Measurements from ENCODE around the gene SNX21. TPM values are rescaled to one million over a fixed set of nuclear protein-coding genes. Genes with fewer than 3 reads are reported as not detected.

The SNX21 gene
- total and polyA plus RNA-seq, 2 donors (not counting 3 experiments of a cell fraction or from before 2014, with no cell fraction given) = 11.6 to 11.9 TPM

- no peaks in the 10 kb centered on the region for H3K4me1 ChIP-seq (ENCODE audit: control insufficient read depth, extremely low read depth, insufficient read depth, low read length)
- no peaks in the 10 kb centered on the region for H3K27me3 ChIP-seq (ENCODE audit: control insufficient read depth in 2 of 2, insufficient read depth in 2 of 2, low read length in 2 of 2)
- H3K9me3 ChIP-seq (replicated peaks; ENCODE audit: control insufficient read depth, insufficient read depth, low read length) = no peaks in the 10 kb centered on the region
- intact Hi-C loops (cut with micrococcal nuclease) (no loop called here), dilution Hi-C loops (cut with MboI; ENCODE audit: extremely low pct_ligation_motif_present, low sequenced_read_pairs) (no loop called here)
- H3K36me3 ChIP-seq (ENCODE audit: control insufficient read depth in 2 of 2, extremely low read depth in 1 of 2, insufficient read depth in 2 of 2, low read length in 2 of 2) = peaks cover 0 to 26% of the 10 kb centered on the region in 2 experiments
- FAIRE-seq (no peak), DNase-seq (ENCODE audit: low read depth, low spot score) (no peak)
- no peaks in the 10 kb centered on the region for H3K79me2 ChIP-seq (ENCODE audit: control insufficient read depth, insufficient read depth, low read length)
- CTCF ChIA-PET = no interaction called here
- no peak overlapping the region for H3K4me3 ChIP-seq (replicated peaks in 1 of 3; ENCODE audit: insufficient read depth in 1 of 3, low read depth in 1 of 3, low read length in 3 of 3)
- POLR2A ChIA-PET = no interaction called here
- no peaks in the 10 kb centered on the region for H4K20me1 ChIP-seq (replicated peaks; ENCODE audit: control insufficient read depth, extremely low read depth, insufficient read depth, low read length)
- BruUV-seq (replicated peaks) = no TSS peak
- H3K27ac ChIP-seq (ENCODE audit: insufficient read depth, low read depth, low read length) = no peak overlapping the region
- H3K4me2 ChIP-seq (ENCODE audit: insufficient read depth, low read length) = no peak overlapping the region
- H3K9ac ChIP-seq (replicated peaks; ENCODE audit: extremely low read depth, insufficient read depth, low read length) = no peak overlapping the region
- H3K9me1 ChIP-seq (replicated peaks; ENCODE audit: control insufficient read depth, extremely low read depth, insufficient read depth, low read length) = no peaks in the 10 kb centered on the region
- TF ChIP-seq POLR2A (IDR thresholded peaks at IDR 0.05; ENCODE audit: low read depth, low read length) (no peak), JUN (IDR thresholded peaks at IDR 0.05; ENCODE audit: borderline replicate concordance, insufficient read depth, insufficient read length, low read depth) (no peak), MYC (IDR thresholded peaks at IDR 0.05; ENCODE audit: low read depth, low read length) (no peak), MAX (IDR thresholded peaks at IDR 0.05; ENCODE audit: insufficient read depth, insufficient read length) (no peak)
- TF ChIP-seq, protein P1, sequence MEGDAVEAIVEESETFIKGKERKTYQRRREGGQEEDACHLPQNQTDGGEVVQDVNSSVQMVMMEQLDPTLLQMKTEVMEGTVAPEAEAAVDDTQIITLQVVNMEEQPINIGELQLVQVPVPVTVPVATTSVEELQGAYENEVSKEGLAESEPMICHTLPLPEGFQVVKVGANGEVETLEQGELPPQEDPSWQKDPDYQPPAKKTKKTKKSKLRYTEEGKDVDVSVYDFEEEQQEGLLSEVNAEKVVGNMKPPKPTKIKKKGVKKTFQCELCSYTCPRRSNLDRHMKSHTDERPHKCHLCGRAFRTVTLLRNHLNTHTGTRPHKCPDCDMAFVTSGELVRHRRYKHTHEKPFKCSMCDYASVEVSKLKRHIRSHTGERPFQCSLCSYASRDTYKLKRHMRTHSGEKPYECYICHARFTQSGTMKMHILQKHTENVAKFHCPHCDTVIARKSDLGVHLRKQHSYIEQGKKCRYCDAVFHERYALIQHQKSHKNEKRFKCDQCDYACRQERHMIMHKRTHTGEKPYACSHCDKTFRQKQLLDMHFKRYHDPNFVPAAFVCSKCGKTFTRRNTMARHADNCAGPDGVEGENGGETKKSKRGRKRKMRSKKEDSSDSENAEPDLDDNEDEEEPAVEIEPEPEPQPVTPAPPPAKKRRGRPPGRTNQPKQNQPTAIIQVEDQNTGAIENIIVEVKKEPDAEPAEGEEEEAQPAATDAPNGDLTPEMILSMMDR (IDR thresholded peaks at IDR 0.05; ENCODE audit: extremely low read depth in 1 of 2, insufficient read depth in 1 of 2, low read depth in 1 of 2, low read length in 2 of 2) = no peak
- no peak overlapping the region for H2AFZ ChIP-seq (ENCODE audit: low read depth, low read length)
Measured at GRCh38 chr20:45848421-45848820, 14.8 kb downstream of the SNX21 start.

DNA sequence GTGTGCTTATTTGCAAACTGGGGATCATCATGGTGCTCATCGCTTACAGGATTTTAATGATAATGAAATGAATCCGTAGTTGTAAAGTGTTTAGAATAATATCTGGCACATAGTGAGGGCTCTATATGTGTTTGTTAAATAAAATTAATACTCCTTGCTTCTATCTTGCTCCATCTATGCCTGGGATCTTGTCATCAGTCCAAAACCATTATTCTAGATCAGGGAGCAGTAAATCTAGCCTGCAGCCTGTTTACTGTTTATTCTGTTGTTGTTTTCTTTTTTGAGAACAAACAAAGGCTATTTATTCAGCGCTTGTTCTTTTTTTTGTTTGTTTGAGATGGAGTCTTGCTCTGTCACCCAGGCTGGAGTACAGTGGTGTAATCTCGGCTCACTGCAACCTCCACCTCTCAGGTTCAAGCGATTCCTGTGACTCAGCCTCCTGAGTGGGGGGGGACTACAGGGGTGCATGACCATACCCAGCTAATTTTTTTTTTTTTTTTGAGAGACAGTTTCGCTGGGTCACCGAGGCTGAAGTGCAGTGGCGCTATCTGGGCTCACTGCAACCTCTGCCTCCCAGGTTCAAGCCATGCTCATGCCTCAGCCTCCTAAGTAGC, 15.5 kb downstream of the SNX21 start:
- Histone ChIP-seq H3K27me3 (ENCODE audit: control insufficient read depth in 2 of 2, insufficient read depth in 2 of 2, low read length in 2 of 2) (no peaks in the 10 kb centered on the region), H3K4me2 (ENCODE audit: insufficient read depth, low read length) (no peak overlapping the region), H3K4me1 (ENCODE audit: control insufficient read depth, extremely low read depth, insufficient read depth, low read length) (no peaks in the 10 kb centered on the region), H3K9me3 (replicated peaks; ENCODE audit: control insufficient read depth, insufficient read depth, low read length) (no peaks in the 10 kb centered on the region), H3K27ac (ENCODE audit: insufficient read depth, low read depth, low read length) (no peak overlapping the region), H3K4me3 (replicated peaks in 1 of 3; ENCODE audit: insufficient read depth in 1 of 3, low read depth in 1 of 3, low read length in 3 of 3) (no peak overlapping the region), H3K79me2 (ENCODE audit: control insufficient read depth, insufficient read depth, low read length) (no peaks in the 10 kb centered on the region), H3K9ac (replicated peaks; ENCODE audit: extremely low read depth, insufficient read depth, low read length) (no peak overlapping the region), H2AFZ (ENCODE audit: low read depth, low read length) (no peak overlapping the region), H3K36me3 (ENCODE audit: control insufficient read depth in 2 of 2, extremely low read depth in 1 of 2, insufficient read depth in 2 of 2, low read length in 2 of 2) (peaks cover 0 to 19% of the 10 kb centered on the region in 2 experiments), H3K9me1 (replicated peaks; ENCODE audit: control insufficient read depth, extremely low read depth, insufficient read depth, low read length) (no peaks in the 10 kb centered on the region), H4K20me1 (replicated peaks; ENCODE audit: control insufficient read depth, extremely low read depth, insufficient read depth, low read length) (no peaks in the 10 kb centered on the region)
- CTCF ChIA-PET = interaction anchor here (0.8 to 1.1 kb wide), 2 partner anchors 8 to 33 kb away, joined by 3 read pairs; no protein-coding TSS in a partner anchor
- POLR2A ChIA-PET = no interaction called here
- no TSS peak for BruUV-seq (replicated peaks)
- intact Hi-C loops (cut with micrococcal nuclease) (no loop called here), dilution Hi-C loops (cut with MboI; ENCODE audit: extremely low pct_ligation_motif_present, low sequenced_read_pairs) (no loop called here)
- no peak for DNase-seq (ENCODE audit: low read depth, low spot score)
- TF ChIP-seq MAX (IDR thresholded peaks at IDR 0.05; ENCODE audit: insufficient read depth, insufficient read length) = no peak
- no peak for TF ChIP-seq POLR2AphosphoS5 (IDR thresholded peaks at IDR 0.05; ENCODE audit: insufficient read depth, low read depth, low read length)
- no peak for TF ChIP-seq JUN (IDR thresholded peaks at IDR 0.05; ENCODE audit: borderline replicate concordance, insufficient read depth, insufficient read length, low read depth)
- no peak for TF ChIP-seq MYC (IDR thresholded peaks at IDR 0.05; ENCODE audit: low read depth, low read length)
- no peak for TF ChIP-seq FOS (IDR thresholded peaks at IDR 0.05; ENCODE audit: borderline replicate concordance, insufficient read depth, low read length)
- TF ChIP-seq, protein P1 (IDR thresholded peaks at IDR 0.05; ENCODE audit: extremely low read depth in 1 of 2, insufficient read depth in 1 of 2, low read depth in 1 of 2, low read length in 2 of 2) = no peak
- no peak for TF ChIP-seq EZH2 (IDR thresholded peaks at IDR 0.05; ENCODE audit: borderline replicate concordance, low read depth, low read length, severe bottlenecking)
- no peak for TF ChIP-seq POLR2A (IDR thresholded peaks at IDR 0.05; ENCODE audit: low read depth, low read length)
- TF ChIP-seq GATA2 (IDR thresholded peaks at IDR 0.05; ENCODE audit: insufficient read depth, insufficient read length, low read depth, low read length) = no peak
- no peak for FAIRE-seq
